Measurements from ENCODE around the gene PAX8.
"Not testable (repeated sequence)": the region's sequence is repeated elsewhere in the genome, so short reads cannot be mapped to it uniquely, and the experiment has no call there.

The PAX8 gene

DNA sequence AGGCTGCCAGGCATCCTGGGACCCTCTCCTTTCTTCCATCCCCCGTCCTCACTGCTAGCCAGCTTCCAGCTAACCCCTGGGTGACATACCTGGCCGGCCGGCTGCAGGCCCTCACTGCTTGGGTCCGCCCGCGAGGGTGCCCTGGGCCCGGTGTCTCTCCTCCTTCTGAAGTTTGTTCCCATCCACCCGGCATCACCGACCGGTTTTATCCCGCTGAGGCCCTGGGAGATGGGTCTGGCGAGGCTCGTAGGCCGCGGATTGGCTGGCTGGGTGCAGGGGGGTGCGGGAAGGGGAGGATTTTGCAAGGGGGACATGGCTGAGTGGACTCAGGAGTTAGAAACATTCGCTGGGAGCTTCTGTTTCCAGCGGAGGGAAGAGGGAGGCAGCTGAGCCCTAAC, at the start of gene PAX8:
Gene PAX8 (minus strand): TSS at position 180 of the 398 bp plus-strand sequence. CDS start 527 bp downstream, outside the sequence.
- no peak for DNase-seq (ENCODE audit: low read depth, low spot score)

DNA sequence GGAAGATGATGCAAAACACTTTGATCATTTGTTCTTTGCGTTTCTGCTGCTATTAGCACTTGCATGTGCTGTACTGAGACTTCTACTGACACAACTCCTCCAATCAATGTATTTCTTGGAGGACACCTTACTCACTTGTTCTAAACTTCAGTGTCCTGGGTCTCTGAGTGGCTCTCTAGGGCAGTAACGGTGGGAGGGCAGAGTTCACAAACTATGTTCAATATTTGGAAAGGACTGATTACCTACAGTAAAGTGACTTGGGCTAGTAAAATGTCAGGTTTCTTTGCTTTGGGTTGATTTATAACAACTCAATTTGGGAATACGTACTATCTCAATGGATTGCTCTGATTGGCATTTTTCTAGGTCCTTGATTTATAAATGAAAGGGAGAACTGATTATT, 49.3 kb upstream of the PAX8 start:
- no peak for DNase-seq (ENCODE audit: low read depth, low spot score)

- not testable (repeated sequence) for DNase-seq (ENCODE audit: low read depth, low spot score)
Measured at GRCh38 chr2:113325161-113325731, 46.5 kb upstream of the PAX8 start.

DNA sequence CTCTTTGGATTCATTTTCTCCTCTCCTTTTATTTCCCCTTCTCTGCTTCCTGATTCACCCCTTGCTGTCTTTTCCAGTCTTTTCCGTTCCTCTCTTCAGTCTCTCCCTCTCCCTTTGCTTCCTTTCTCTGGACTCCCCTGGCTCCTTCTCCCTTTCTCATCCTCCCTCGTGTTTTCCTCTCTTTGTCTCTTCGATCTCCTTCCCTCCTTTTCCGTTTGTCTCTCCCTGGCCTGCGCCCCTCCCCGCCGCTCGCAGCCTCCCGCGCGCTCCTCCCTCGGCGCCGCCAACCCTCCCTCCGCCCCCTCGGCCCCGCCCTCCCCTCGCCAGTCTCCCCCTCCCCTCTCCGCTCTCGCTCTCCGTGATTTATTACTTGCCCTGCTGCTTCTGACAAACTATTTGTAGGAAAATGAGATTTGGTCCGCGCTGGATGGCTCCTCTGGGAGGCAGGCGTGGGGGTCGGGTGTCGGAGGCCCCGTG, 46.0 kb upstream of the PAX8 start:
- no peak for DNase-seq (ENCODE audit: low read depth, low spot score)

DNA sequence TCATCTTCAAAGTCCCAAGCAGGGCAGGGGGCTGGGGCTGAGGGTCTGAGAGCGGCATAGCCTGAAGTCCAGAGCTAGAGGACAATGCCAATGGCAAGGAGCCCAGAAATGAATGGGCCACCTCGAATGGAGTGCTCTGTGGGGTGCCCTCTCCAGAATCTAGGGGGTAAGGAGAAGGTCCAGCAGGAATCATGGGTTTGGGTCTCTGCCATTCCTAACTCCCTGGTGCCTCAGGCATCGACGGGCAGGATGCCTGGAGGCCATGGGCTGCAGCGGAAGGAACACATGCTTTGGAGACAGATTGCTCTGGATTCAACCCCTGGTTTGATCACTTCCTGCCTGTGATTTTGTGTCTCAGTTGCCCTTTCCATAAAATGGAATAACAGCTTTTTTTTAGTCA, 44.4 kb upstream of the PAX8 start:
- not testable (repeated sequence) for DNase-seq (ENCODE audit: low read depth, low spot score)

GRCh38 chr2:113320106-113320505, 41.4 kb upstream of the PAX8 start:
- not testable (repeated sequence) for DNase-seq (ENCODE audit: low read depth, low spot score)

DNA sequence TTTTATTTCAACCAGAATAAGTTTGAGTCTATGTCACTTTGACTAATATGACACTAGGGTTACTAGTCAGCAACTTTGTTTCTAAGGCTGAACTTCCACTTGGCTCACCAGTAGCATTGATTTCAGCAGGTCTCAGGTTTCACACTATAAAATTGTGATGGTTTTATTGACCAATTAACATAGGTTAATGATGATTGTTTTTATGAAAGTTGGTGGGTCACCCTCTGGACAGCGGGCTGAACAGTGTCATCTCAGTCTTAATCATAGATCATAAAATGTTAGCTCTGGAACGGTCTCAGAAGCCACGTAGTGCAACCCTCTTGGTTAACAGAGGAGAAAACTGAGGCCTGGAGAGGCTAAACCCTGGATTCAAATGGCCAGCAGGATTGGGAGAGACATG, 40.2 kb upstream of the PAX8 start:
- DNase-seq (ENCODE audit: low read depth, low spot score), result not testable (repeated sequence)

DNA sequence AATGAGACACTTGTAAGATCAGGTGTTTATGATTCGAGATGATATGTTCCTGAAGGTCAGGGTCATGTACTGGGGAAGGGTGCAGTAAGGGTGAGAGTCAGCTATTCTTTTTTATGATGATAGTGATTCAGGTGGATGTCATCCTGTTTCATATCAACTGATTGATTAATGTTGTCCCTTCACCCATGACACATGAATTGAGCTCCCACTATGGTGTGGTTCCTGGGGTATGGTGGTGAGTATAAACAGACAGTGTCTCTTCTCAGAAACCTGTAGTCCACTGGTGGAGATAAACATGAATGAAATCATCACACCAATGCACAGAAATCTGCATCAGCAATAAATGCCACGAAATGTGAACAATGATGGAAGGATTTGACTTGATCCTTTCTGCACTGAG, 37.4 kb upstream of the PAX8 start:
- no peak for DNase-seq (ENCODE audit: low read depth, low spot score)

DNA sequence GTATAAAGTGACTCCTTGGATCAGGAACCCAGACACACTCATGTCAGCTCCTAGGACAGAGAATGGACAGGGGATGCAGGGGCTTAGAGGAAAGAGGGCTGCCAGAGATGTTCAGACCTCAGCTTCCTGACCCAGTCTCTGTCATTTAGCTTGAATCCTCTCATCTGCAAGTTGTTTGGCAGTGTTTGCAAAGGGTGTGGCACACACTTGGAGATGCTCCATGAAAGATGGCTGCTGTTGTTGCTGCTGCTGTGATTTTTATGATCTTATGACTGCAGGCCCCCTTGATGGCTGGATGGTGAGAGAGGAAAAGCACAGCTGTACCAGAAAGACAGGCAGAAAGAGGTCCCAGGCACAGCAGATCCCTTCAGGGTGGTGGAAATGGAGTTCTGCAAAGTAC, 35.9 kb upstream of the PAX8 start:
- not testable (repeated sequence) for DNase-seq (ENCODE audit: low read depth, low spot score)

GRCh38 chr2:113314176-113314575, 35.5 kb upstream of the PAX8 start:
- not testable (repeated sequence) for DNase-seq (ENCODE audit: low read depth, low spot score)

DNA sequence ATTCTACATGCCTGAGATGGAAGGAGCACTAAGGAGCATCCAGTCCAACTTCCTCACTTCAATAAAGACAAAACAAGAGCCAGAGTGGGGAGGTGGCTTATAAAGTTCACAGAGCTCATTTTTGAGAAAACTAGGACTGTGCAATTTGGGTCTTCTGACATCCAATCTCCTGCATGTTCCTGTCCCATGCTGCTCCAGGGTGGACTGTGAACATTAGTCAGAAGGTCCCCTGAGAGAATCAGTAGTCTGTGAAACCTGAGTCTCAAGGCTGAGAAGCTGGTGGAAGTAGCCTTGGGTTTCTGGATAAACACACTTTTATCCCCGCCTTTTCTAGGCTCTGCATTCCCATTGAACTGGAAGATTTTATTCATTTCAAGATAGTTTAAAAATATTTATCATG, 33.1 kb upstream of the PAX8 start:
- not testable (repeated sequence) for DNase-seq (ENCODE audit: low read depth, low spot score)

DNA sequence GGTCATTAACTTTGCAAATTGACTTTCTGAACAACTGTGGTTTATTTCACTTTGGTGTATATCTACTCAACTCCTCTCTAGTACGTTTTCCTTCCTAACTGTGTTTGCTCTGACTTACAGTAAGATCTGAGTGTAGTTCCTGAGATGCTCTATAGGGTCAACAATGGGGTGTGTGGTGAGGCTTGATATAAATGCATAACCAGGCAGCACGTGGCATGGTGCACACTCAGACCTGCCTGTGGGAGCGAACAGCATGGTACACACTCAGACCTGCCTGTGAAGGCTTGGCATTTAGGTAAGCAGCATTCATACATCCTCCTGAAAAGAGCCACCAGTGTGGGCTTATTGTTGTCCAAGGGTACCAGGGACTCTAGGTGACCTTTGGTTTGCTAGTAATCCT, 32.5 kb upstream of the PAX8 start:
- not testable (repeated sequence) for DNase-seq (ENCODE audit: low read depth, low spot score)

GRCh38 chr2:113309655-113310387, 31.1 kb upstream of the PAX8 start:
- no peak for DNase-seq (ENCODE audit: low read depth, low spot score)

GRCh38 chr2:113308784-113309183, 30.1 kb upstream of the PAX8 start:
- DNase-seq (ENCODE audit: low read depth, low spot score), result not testable (repeated sequence)

- DNase-seq (ENCODE audit: low read depth, low spot score), result not testable (repeated sequence)
Measured at GRCh38 chr2:113306207-113306606, 27.5 kb upstream of the PAX8 start.

DNA sequence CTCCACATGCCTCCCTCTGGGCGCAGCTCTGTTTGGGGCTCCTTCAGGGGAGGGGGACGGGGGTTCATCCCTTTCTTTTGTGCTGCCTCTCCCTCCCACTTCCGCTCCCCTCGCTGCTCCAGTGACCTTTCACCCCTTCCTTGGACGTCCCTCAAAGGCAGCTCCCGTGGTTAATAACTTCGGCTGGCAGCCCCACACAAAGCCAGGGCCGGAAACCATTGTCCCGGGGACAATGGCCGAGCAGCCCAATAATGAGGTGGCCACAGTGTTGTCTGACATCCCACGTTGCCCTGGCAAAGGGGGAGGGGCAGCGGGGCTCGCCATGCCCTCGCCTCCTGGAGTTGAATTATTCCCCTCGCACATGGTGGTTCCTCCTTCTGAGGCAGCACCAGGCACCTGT, 27.0 kb upstream of the PAX8 start:
- not testable (repeated sequence) for DNase-seq (ENCODE audit: low read depth, low spot score)

- no peak for DNase-seq (ENCODE audit: low read depth, low spot score)
Measured at GRCh38 chr2:113305146-113305545, 26.4 kb upstream of the PAX8 start.

DNA sequence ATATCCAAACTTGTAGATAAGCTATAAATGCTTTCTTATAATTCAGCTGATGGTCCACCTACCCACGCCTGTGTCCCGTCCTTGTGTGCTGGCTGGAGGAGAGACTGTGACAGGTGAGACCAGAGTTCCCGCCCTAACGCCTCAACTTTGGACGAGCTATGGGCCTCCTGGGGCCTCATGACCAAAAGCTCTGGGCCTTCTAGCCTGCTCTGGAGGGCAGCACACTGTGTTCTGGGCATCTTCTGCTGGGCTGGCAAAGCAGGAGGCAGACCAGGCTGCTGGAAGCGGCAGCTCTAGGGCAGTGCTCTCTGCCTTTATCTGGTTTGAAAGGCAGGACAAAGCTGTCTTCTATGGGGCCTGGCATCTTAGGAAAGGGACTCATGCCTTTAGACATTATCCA, 26.0 kb upstream of the PAX8 start:
- DNase-seq (ENCODE audit: low read depth, low spot score), result no peak

GRCh38 chr2:113302216-113302980, 23.7 kb upstream of the PAX8 start:
- not testable (repeated sequence) for DNase-seq (ENCODE audit: low read depth, low spot score)

DNA sequence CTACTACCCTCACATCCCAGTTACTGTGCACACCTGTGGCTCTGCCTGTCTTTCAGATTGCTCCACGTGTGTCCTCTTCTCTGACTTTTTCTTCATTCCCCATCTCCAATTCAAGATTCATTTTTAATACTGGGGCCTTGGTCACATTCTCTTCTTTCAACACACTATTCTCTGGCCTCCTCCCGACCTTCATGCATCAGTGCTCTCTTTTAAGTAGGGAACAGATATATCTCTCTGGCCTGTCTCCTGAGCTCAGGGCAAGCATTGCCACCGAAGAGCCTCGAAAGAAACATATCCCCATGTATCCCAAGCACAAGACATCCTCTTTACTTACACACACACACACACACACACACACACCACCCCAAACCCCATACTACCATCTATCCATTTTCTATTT, 21.6 kb upstream of the PAX8 start:
- no peak for DNase-seq (ENCODE audit: low read depth, low spot score)

GRCh38 chr2:113298176-113298575, 19.5 kb upstream of the PAX8 start:
- DNase-seq (ENCODE audit: low read depth, low spot score), result no peak

- DNase-seq (ENCODE audit: low read depth, low spot score), result not testable (repeated sequence)
Measured at GRCh38 chr2:113297590-113297989, 18.9 kb upstream of the PAX8 start.

Measured in iPS DF 19.7 (cell line).